ENCODE measurements around the gene HECW1. TPM values are rescaled to one million over a fixed set of nuclear protein-coding genes. Genes with fewer than 3 reads are reported as not detected.

HECW1 gene
- total and polyA plus RNA-seq, 2 donors (not counting 1 experiment from before 2014, with no cell fraction given): not detected

GRCh38 chr7:43506460-43506859 is 394.0 kb downstream of the HECW1 start:
- no peak overlapping the region for H3K27ac ChIP-seq (ENCODE audit: low read length in 2 of 2)
- no peak overlapping the region for H3K4me2 ChIP-seq (replicated peaks; ENCODE audit: low read depth, low read length, poor library complexity, severe bottlenecking)
- no peaks in the 10 kb centered on the region for H3K9me3 Mint-ChIP-seq (ENCODE audit: insufficient read depth)
- peaks cover 14% of the 10 kb centered on the region for H3K27me3 Mint-ChIP-seq
- no peaks in the 10 kb centered on the region for H3K79me2 ChIP-seq (ENCODE audit: control insufficient read depth, insufficient read depth, low read length)
- ATAC-seq (ENCODE audit: low read depth) (no peak), DNase-seq (no peak)
- ChIA-PET CTCF (interaction anchor here (1.4 kb wide), 1 partner anchor 52 kb away, joined by 3 read pairs; no protein-coding TSS in a partner anchor), POLR2A (no interaction called here)
- H3K9ac ChIP-seq (ENCODE audit: low read length): no peak overlapping the region
- no peaks in the 10 kb centered on the region for H3K36me3 ChIP-seq (replicated peaks in 1 of 2; ENCODE audit: control extremely low read depth in 1 of 2, control insufficient read depth in 1 of 2, extremely low read depth in 1 of 2, insufficient read depth in 2 of 2, low read length in 1 of 2)
- no peaks in the 10 kb centered on the region for H3K4me1 Mint-ChIP-seq
- intact Hi-C loops (cut with micrococcal nuclease): no loop called here
- WGBS (ENCODE audit: insufficient coverage): 100% methylated on average over 1 of the region's 2 CpGs
- no peaks in the 10 kb centered on the region for H4K20me1 ChIP-seq (ENCODE audit: control insufficient read depth, insufficient read depth, low read length, poor library complexity, severe bottlenecking)
- H3K4me1 ChIP-seq (ENCODE audit: control insufficient read depth in 2 of 2, insufficient read depth in 2 of 2, low read length in 2 of 2): no peaks in the 10 kb centered on the region
- H3K4me3 ChIP-seq (ENCODE audit: control extremely low read depth in 1 of 5, extremely low read depth in 1 of 5, insufficient read depth in 1 of 5, low read depth in 2 of 5, low read length in 4 of 5): no peak overlapping the region
- no peak overlapping the region for H2AFZ ChIP-seq (ENCODE audit: insufficient read depth, low read depth, low read length, poor library complexity, severe bottlenecking)
- no peak overlapping the region for H3K4me3 Mint-ChIP-seq
- H3K27me3 ChIP-seq (replicated peaks in 1 of 4; ENCODE audit: control extremely low read depth in 1 of 4, control insufficient read depth in 3 of 4, insufficient read depth in 4 of 4, low read length in 3 of 4): peaks cover 0 to 2% (median 0%) of the 10 kb centered on the region in 4 experiments
- TF ChIP-seq EZH2 (IDR thresholded peaks at IDR 0.05; ENCODE audit: borderline replicate concordance, insufficient read depth, low read depth, low read length, poor library complexity, severe bottlenecking) (no peak), CTCF (IDR thresholded peaks at IDR 0.05) (no peak)
- H3K9me3 ChIP-seq (ENCODE audit: control extremely low read depth in 1 of 3, control insufficient read depth in 2 of 3, insufficient read depth in 1 of 3, low read length in 2 of 3): no peaks in the 10 kb centered on the region
- H3K27ac Mint-ChIP-seq: no peak overlapping the region

DNA sequence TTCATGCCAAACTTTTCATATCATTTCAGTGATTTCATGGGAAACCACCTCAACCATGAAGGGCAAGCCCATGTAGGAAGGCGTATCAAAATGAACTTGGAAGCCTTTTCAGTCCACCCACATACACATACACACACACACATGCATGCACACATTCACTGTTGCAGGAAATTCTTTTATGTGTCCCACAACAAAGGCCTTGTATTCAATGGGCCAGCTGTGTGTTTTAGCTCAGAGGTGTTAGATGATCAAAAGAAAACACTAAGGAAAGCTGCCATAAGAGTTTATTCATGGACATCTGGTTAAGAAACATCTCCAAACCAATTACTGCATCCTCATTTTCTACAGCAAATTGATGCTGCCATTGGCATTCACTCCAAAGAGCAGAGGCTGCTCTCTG is 396.0 kb downstream of the HECW1 start:
- no peak for DNase-seq
- Histone ChIP-seq H3K79me2 (ENCODE audit: control insufficient read depth, insufficient read depth, low read length) (no peaks in the 10 kb centered on the region), H4K20me1 (ENCODE audit: control insufficient read depth, insufficient read depth, low read length, poor library complexity, severe bottlenecking) (no peaks in the 10 kb centered on the region), H3K4me1 (ENCODE audit: control insufficient read depth in 2 of 2, insufficient read depth in 2 of 2, low read length in 2 of 2) (no peaks in the 10 kb centered on the region), H3K27me3 (replicated peaks in 1 of 4; ENCODE audit: control extremely low read depth in 1 of 4, control insufficient read depth in 3 of 4, insufficient read depth in 4 of 4, low read length in 3 of 4) (peaks cover 0 to 2% (median 0%) of the 10 kb centered on the region in 4 experiments), H3K9me3 (ENCODE audit: control extremely low read depth in 1 of 3, control insufficient read depth in 2 of 3, insufficient read depth in 1 of 3, low read length in 2 of 3) (no peaks in the 10 kb centered on the region), H3K36me3 (replicated peaks in 1 of 2; ENCODE audit: control extremely low read depth in 1 of 2, control insufficient read depth in 1 of 2, extremely low read depth in 1 of 2, insufficient read depth in 2 of 2, low read length in 1 of 2) (no peaks in the 10 kb centered on the region), H3K4me2 (replicated peaks; ENCODE audit: low read depth, low read length, poor library complexity, severe bottlenecking) (no peak overlapping the region), H3K27ac (ENCODE audit: low read length in 2 of 2) (no peak overlapping the region), H2AFZ (ENCODE audit: insufficient read depth, low read depth, low read length, poor library complexity, severe bottlenecking) (no peak overlapping the region), H3K4me3 (ENCODE audit: control extremely low read depth in 1 of 5, extremely low read depth in 1 of 5, insufficient read depth in 1 of 5, low read depth in 2 of 5, low read length in 4 of 5) (no peak overlapping the region), H3K9ac (ENCODE audit: low read length) (no peak overlapping the region)
- Mint-ChIP-seq H3K4me1 (no peaks in the 10 kb centered on the region), H3K4me3 (no peak overlapping the region), H3K9me3 (ENCODE audit: insufficient read depth) (no peaks in the 10 kb centered on the region), H3K27me3 (peaks cover 22% of the 10 kb centered on the region), H3K27ac (no peak overlapping the region)
- ATAC-seq (ENCODE audit: low read depth): no peak
- intact Hi-C loops (cut with micrococcal nuclease): no loop called here
- ChIA-PET CTCF (interaction anchor here (0.9 kb wide), 1 partner anchor 329 kb away, joined by 3 read pairs; no protein-coding TSS in a partner anchor), POLR2A (no interaction called here)
- WGBS (ENCODE audit: insufficient coverage): no CpG with 5 or more reads among the region's 1 CpG
- TF ChIP-seq CTCF (IDR thresholded peaks at IDR 0.05) (no peak), EZH2 (IDR thresholded peaks at IDR 0.05; ENCODE audit: borderline replicate concordance, insufficient read depth, low read depth, low read length, poor library complexity, severe bottlenecking) (no peak)

Data from B cell (primary cell).